HG03097 (cell line): ENCODE measurements around the gene ZNF771.

Experiments
- ATAC-seq: cut with Tn5 transposase; IDR thresholded peaks from one replicate; pipeline ENCODE4 v1.9.1; 2021; ENCODE audit not compliant: unreplicated experiment, low FRiP score

The ZNF771 gene

DNA sequence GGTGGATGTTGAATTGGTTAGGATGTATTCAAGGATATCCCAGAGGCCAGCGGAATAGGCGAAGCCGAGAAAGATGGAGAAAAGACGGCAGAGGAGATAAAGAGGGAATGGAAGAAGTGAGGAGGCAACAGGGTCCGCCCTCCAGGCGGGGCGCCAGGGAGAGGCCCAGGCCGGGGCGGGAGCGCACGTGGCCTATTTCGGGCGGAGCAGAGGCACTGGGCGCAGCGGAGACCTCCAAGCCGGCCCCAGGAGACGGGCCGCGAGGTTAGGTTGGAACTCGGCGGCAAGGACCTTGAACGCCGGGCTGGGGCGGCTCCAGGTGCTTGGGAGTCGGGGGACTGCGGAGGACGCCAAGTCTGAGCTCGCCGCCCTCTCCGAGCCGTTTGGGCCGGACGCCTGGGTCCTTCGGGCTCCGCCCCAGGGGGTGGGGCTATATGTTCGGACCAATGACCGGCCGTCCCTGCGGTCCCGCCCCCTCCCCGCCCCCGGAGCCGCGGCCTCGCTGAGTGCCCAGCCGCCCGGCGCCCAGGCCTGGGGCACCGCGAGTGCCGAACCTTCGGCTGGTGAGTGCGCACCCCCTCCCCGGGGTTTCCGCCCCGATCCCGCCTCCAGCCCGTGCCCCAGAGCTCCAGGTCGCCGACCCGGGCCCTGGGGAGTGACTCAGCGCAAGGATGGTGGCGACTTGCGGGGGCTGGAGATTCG is at the start of gene ZNF771:
ZNF771 (plus strand) TSS at position 505 of the 702 bp plus-strand sequence. CDS start 448 bp downstream, outside the sequence.
- peak; percentile 50 for ATAC-seq

DNA sequence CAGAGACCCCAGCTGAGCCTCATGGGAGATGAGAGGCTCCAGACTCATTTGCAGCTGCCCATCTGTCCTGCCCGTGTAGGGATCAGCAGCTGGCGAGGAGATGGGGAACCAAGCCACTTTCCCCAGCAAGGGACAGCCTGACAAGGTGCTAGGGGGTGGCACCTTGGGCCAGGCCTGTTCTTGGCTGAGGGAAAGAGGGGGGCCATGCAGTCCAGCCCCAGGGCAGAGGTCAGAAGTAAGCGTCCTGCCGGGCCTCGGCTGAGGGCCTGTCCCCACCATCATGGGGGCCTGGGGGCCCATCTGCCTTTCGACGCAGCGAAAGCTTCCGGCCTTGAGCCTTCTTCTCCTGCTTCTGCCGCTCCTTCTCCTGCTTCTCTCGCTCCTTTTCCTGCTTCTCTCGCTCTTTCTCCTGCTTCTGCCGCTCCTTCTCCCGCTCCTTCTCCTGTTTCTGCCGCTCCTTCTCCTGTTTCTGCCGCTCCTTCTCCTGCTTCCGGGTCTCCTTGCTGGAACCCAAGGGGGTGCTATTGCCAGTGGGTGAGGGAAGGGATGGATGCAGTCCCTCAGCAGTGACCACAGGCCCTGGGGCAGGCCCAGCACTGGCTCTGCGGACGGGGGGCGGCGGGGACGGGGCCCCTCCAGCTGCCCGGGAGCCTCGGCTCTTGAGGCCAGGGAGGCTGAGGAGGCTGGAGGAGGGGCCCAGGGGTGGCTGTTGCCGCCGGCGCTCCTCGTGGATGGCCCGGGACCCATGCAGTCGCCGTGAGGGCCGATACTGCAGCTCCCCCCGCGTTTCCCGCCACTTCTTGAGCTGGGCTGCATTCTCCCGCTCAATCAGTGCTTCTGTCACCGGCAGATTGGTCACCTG is 49.5 kb upstream of the ZNF771 start:
- ATAC-seq, result no peak

DNA sequence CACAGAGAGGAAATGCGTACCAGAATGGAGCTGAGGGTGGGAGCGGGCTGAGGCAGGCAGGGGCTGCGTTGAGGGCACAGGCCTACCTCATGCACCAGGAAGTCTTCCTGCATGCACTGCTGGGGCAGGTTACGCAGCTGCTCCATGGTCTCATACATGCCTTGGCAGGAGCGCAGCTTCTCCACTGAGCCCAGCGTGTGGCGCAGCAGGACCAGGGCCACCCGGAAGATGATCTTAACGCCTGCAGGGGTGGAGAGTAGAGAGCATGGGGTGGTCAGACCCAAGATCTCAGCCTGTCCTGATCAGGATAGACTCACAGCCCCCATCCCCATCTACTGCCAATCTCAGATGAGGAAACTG is 48.8 kb upstream of the ZNF771 start:
- ATAC-seq, result no peak

DNA sequence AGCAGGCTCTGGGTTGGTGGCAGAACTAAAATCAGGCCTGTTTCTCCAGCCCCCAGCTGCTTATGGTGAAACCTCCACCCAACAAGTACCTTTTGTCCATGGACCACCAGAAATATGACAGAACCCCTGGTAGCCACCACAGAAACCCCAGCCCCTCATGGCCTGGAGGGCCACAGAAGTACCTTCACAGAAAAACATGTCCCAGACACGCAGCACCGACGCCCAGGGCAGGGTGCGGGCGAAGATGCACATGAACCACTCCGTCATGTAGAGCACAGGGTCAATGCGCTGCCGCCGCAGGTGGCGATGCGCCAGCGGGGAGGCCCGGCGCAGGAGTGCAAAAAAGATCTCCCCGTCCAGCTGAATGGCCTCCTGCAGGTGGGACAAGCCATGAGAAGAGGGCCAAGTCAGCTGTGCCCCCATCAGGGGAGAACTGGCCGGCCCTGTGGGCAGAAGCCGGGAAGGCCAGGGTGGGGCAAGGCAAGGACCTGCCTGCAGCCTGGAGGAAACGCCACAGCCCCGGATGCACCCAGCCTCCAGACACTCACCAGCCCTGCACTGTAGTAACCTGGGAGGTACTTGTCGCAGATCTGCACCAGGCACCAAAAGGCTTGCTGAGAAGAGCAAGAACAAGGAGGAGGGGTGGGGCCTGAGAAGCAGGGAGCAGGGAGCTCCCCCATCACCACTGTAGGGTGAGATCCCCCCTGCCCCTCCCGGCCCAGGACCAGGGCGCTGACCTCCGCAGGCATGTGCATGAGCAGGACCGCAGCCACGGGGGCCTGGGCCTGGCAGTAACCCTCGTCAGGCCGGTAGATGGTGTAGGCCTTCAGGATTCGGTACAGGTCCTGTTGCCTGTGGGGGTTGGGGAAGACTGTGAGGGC is 48.2 kb upstream of the ZNF771 start:
- ATAC-seq, result no peak

DNA sequence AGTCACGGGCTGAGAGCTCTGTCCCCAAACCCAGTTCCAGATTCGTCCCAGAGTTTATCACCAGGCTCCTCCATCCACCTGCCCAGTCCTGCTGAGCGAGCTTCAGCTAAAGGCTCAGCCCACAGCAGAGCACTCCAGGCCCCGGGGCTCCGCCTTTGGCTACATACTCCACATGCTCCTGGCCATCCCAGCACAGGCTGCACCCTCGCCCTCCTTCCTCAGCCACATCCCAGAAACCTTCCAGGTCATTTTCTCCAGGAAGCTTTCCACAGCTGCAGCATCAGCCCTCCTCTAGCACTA is 47.6 kb upstream of the ZNF771 start:
- no peak for ATAC-seq

DNA sequence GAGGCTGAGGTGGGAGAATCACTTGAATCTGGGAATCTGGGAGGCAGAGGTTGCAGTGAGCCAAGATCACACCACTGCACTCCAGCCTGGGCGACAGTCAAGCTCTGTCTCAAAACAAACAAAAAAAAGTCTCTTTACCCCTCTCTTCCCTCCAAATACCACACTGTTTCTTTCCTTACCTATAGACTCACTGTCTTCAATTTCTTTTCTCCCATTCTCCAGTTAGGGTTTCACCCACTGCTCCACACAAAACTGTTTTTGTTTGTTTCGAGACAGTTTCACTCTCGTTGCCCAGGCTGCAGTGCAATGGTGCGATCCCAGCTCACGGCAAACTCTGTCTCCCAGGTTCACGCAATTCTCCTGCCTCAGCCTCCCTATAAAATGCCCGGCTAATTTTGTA is 46.2 kb upstream of the ZNF771 start:
- ATAC-seq, result no peak

DNA sequence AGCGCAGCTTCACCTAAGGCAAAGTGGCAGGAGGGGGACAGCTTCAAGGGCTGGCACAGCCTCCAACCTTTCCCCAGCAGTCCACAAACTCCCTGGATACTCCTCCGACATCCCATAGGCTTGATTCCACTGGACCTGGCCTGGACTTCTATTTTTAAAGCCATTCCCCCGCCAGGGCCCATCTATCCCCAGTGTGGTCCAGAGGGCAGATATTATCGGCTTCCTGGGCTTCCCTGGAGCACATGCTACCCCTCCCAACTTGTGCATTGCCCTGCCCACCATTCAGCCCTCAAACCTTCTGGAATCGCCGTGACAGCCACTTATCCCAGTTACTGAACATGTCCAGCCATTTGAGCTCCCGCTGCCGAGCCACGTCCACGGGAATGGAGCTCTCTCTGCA is 42.2 kb upstream of the ZNF771 start:
- ATAC-seq, result no peak

DNA sequence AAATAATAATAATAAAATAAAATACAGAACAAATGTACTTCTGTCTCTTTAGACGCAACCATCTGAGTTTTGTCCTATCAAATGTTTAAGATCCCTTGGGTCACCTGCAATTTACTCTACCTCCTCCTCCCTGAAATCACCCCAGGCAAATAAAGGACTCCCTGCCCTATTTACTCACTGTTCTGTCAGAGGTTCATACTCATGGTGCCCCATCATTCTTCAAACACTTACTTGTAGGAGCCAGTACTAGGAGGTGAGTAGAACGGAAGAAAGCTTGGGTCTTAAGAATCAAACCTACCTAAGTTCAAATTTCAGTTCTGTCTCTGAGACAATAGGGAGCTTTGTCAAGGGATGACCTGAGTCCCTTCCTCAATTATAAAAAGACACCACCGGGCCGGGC is 40.9 kb upstream of the ZNF771 start:
- ATAC-seq, result no peak

DNA sequence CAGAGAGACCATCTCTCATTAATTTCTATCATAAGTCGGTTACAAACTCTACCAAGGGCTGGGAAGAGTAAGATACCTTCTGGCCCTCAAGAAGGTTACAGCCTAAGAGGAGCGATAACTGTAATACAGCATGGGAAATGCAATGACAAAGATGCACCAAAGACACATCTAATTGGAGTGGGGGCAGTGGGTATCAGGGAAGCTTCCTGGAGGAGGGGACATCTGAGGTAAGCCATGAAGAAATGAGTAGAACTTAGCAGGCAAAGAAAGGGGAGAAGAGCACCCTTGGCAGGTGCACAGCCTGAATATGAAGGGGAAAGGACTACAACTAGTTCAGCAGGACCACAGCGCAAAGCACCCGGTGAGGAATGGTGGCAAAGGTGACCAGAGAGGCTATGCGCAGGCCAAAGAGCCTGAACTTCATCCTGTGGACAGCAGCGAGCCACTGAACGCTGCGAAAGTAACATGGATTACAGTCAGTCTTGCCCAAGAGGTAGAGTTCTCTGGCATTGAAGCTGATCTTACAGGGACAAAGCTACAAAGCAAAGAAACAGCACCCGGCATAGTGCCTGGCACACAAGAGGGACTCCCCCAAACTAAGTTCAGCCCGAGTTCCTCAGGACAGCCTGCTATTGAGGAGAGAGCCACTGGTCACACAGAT is 39.9 kb upstream of the ZNF771 start:
- ATAC-seq, result no peak

DNA sequence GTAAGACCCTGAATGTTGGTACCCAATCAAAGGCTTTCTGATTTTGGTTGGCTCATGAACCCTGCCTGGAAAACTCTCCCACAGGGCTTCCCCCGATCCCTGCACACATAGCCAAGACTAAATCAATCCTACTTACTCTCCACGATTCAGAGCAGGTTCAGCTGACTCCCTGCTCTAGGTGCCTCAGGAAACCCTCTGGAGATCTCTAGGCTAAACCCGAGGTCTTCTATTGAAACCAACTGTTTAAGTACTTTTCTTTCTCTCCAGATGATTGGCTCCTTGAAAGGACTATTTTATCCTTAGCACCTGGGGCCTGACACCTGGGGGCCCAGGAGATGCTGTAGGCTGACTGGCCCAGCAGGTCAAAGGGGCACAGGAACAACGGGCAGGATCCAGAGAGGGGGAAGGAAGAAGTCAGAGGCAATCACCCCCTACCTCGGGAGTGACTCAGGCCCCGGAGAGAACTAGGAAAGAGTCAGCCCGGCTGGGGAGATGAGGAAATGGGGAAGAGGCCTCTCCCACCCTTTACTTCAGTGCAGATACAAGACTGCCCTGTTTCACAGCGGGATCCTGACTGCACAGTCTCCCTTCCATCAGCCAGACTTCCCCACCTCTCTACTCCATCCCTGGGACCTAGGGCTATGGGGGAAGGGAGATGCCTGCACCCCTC is 39.1 kb upstream of the ZNF771 start:
- no peak for ATAC-seq

DNA sequence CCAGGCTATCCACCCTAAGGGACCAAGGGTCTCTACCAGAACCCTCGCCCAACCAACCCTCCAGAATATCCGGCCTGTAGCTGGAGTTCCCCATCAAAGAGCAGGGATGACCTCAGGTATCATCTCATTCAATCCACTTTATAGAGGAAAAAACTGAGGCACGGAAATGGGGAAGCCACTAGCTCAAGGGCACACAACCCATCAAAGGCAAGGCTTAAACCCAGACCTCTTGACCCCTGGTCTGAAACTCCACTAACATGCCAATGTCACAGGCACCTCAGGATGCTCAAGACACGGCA is 38.7 kb upstream of the ZNF771 start:
- no peak for ATAC-seq

DNA sequence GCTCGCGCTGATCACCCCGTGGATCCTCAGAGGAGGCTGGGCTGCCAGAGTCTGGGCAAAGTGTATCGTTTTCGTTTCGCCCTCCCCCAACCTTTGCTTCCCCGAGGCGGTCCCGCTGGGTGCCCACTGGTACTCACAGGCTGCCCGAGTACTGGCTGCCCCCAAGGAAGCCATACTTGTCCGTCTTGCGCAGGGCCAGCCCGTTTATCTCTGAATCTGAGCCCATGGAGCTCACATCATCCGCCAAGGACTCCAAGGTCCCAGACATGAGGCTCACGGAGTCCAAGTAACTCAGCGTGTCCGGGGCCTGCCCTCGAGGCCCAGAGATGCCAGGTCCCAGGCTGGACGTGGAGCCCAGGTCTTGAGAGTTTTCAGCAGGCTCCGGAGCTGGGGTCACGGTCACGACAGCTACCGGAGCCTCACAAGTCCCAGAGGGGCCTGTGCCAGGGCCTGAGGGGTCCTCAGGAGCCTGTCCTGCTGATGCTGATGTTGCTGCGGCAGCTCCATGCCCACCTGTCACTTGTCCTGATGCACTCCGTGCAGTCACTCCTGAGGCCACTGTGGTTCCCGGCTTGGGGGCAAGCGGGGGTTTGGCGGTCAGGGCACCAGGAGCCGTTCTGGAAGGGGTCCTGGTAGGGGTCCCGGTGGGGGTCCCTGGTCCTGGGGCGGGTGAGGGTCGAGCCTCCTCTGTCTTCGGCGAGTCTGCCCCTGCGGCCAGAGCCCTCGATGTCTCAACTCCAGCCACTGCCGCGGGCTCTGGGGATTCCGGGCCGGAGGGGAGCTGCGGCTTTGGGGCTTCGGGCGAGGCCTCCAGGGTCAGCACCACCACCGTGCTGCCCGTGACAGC is 38.1 kb upstream of the ZNF771 start:
- ATAC-seq, result no peak

DNA sequence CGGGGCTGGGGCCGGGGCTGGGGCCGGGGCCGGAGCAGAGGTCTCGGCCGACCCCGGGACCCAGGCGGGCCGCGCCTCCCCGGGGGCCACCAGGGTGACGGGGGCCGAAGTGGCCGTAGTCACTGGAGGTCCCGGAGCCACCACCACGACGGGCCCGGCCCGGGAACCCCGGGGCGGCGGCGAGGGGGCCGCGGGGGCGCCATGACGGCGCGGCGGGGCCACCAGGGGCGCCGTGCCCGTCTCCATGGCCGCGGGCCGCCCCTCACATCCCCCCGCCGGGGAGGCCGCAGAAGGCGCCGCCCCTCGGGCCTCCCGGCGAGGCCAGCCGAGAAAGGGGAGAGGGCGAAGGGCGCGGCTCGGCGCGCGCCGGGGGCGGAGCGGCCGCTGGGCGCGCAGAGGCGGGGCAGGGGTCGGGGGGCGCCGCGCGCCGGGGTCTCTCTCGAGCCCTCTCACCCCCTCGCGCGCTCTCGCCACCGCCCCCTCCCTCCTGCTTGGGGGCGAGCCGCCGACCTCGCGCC is 37.4 kb upstream of the ZNF771 start:
- peak; percentile 9 for ATAC-seq

DNA sequence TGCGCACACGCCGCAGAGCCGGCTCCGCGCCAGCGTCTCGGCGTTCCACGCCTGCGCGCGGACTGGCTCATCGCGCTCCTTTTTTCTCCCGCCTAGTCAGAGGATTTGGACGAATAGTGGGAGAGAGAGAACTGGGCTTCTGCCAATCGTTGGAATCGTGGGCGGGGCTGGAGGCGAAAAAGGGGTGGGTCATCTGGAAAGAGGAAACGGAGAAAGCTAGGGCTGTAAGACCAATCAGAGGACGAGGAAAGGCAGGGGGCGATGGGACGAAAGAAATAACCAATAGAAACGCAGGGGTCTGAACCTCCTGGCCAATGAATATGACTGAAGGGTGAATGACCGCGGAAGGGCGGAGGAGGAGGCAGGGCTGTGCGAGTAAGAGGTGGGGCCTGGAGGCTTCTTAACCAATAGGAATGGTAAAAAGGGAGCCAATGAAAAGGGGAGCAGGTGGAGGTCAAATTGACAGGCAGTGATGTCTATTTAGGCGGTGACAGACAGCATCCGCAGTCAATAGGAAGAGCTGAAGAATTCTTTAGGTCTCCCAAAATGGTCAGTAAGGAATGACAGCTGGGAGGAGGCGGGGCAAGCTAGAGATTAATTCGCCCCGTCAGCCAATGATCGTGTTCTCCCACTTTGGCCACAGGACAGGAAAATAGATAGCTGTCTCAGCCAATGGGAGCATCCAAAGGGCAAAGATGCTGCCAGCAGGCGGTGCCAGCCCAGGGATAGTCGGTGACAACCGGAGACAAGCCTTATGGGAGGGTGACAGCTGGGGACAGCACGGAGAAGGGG is 36.8 kb upstream of the ZNF771 start, which contains the start of gene TBC1D10B:
TBC1D10B (minus strand) TSS at position 39 of the 792 bp plus-strand sequence. CDS start 311 bp downstream, outside the sequence.
- peak; percentile 72 for ATAC-seq

DNA sequence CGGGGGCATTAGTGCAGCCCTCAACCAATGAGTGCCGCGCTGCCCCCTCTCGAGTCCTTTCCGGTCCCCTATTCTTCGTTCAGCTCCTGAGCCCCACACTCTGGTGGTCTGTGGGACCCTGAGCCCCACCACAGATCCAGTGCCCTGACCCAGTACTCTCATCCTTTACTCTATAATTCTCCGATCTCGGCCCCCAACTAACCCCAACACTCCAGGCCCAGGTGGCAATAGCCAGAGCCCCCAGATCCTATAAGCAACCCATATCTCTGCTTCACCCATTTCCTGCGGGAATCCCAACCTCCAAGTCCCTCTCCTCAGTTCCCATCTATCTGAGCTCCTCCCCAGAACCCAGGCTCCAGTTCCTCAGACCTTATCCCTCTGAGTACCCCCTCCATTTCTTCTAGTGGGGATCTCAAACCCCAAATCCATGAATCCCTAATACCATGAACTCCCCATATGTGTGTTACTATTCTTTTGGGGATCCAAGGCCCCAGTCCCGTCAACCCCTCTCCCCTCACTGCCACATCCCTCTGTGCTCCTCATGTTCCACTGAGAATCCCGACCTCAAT is 36.1 kb upstream of the ZNF771 start:
- ATAC-seq, result no peak

DNA sequence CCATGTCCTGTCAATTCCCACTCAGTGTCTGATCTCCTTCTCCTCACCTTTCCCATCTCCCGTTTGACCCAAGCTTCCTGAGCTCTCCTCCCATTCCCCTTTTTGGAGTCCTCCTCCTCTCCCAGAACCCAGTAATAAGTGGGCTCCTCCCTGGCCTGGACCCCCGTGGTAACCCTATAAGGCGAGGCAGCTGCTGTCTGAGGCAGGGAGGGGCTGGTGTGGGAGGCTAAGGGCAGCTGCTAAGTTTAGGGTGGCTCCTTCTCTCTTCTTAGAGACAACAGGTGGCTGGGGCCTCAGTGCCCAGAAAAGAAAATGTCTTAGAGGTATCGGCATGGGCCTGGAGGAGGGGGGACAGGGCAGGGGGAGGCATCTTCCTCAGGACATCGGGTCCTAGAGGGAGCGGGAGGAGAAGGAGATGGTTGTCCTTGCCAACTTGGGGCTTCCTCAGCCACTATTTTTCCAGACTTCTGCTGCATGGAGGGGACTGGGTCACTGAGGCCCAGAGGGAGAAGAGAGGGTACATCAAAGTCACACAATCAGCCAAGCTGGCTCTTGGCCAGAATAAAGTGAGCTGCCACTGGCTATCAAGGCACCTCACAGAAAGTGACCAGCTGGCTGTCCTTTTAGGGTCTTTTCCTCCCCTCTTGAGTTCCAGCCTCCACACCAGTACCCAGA is 35.2 kb upstream of the ZNF771 start:
- ATAC-seq, result no peak

DNA sequence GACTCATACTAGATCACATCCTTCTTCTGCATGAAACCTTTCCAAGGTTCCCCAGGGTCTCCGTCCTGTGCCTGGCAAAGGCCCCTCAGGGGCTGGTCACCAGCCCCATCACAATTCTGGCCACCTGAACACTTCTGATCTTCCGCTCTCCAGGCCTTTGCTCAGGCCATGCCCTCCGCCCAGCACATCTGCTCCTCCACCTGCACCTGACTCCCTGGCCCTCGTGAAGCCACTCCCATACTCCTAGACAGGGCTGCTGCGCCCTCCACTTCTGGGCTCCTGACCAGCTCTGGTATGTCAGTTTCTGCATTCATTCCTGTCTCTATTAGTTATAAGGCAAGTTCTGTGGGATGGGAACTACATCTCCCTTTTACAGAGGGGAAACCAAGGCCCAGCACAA is 34.7 kb upstream of the ZNF771 start:
- no peak for ATAC-seq

DNA sequence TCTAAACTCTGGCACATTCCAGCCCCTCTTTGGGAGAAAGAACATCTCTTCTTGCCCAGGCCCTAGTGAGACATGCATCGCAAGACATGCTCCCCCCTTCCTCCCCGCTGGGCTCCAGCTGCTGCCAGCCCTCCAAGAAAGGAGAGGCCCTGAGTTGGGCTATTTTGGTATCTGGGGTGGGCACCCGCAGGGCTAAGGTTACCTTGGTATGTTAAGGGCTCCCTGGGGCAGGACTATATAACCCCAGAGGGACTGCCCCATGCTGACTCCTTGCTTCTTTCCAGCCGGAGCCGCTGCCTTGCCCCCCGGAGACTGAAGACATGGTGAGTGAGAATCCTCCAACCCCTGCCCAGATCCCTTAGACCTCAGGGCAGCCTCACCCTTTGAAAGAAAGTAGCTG is 32.9 kb upstream of the ZNF771 start, which contains the start of gene MYL11:
MYL11 (plus strand) TSS at position 265 of the 400 bp plus-strand sequence; CDS start at position 321, 56 bp downstream.
- ATAC-seq, result no peak
